Adipocyte (in vitro differentiated cells): Measurements from ENCODE around the gene TSHR.
A peak's percentile ranks its signal among the peaks of the same experiment; 100 is the strongest.
"Not testable (repeated sequence)": the region's sequence is repeated elsewhere in the genome, so short reads cannot be mapped to it uniquely, and the experiment has no call there.

Experiments used
- DNase-seq: peaks from one replicate; pipeline ENCODE4 v3.0.0-alpha.2; 2015; ENCODE audit warnings: low read depth
- H3K27me3 ChIP-seq: replicated peaks from 2 replicates; pipeline ENCODE4 v1.7.0; 2013; ENCODE audit warnings: mild to moderate bottlenecking, low read length, moderate library complexity; ENCODE audit not compliant: control insufficient read depth, insufficient read depth
- H3K36me3 ChIP-seq: 2 replicates; pipeline ENCODE4 v1.7.0; 2013; ENCODE audit warnings: low read length, mild to moderate bottlenecking, moderate library complexity; ENCODE audit not compliant: control insufficient read depth, insufficient read depth, severe bottlenecking
- H3K4me1 ChIP-seq: 2 replicates; pipeline ENCODE4 v1.7.0; 2013; ENCODE audit warnings: mild to moderate bottlenecking, low read length, moderate library complexity; ENCODE audit not compliant: control insufficient read depth, insufficient read depth
- H3K4me3 ChIP-seq: 2 replicates; pipeline ENCODE4 v1.7.0; 2013; ENCODE audit warnings: mild to moderate bottlenecking, low read length, moderate library complexity
- H3K9ac ChIP-seq: 2 replicates; pipeline ENCODE4 v1.7.0; 2013; ENCODE audit warnings: mild to moderate bottlenecking, low read length, moderate library complexity
- H3K9me3 ChIP-seq: 2 replicates; pipeline ENCODE4 v1.7.0; 2013; ENCODE audit warnings: mild to moderate bottlenecking, low read length, moderate library complexity; ENCODE audit not compliant: control insufficient read depth

Gene TSHR

DNA sequence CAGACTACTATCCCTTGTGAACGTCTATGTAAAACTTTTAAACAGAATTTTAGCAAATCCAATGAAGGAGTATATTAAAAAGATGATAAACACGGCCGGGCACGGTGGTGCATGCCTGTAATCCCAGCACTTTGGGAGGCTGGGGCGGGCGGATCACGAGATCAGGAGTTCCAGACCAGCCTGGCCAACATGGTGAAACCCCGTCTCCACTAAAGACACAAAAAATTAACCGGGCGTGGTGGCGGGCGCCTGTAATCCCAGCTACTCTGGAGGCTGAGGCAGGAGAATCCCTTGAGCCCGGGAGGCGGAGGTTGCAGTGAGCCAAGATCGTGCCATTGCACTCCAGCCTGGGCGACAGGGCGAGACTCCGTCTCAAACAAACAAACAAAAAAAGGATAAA, 2.2 kb upstream of the TSHR start:
- not testable (repeated sequence) for H3K36me3 ChIP-seq, DNase-seq, H3K4me1 ChIP-seq, H3K9ac ChIP-seq, H3K4me3 ChIP-seq, H3K9me3 ChIP-seq, H3K27me3 ChIP-seq

DNA sequence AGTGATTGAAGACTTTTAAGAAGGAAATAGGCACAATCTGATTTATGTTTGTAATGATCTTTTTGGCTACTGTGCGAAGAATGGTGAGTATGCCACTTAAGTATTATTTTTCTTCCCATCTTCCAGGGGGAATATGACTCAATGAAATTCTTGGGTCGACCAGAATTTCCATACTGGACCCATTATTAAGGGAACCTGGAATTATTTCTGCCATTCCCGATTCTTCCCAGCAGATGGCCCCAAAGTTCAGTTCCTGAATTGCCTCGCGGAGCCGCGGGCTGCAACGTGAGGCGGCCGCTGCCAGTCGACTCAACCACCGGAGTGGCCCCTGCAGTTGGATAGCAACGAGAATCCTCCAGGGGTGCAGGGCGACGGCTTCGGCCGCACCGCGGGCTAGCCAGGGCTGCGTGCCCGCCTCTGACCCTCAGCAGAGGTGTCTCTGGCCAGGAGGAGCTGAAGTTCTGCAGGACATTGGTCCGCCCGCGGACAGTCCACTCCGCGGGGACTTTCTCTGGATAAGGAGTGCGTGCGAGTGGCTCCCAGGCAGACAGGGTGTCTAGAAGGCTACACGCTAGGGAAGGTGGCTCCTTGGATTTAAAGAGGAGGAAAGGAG, 628 bp upstream of the TSHR start:
- H3K27me3 ChIP-seq = peaks cover 13% of the 10 kb centered on the region
- peak overlapping the region; percentile 80 for H3K4me3 ChIP-seq
- H3K4me1 ChIP-seq = peaks cover 5% of the 10 kb centered on the region
- DNase-seq = peak; percentile 94
- no peaks in the 10 kb centered on the region for H3K9me3 ChIP-seq
- peak overlapping the region; percentile 71 for H3K9ac ChIP-seq
- H3K36me3 ChIP-seq = no peaks in the 10 kb centered on the region

DNA sequence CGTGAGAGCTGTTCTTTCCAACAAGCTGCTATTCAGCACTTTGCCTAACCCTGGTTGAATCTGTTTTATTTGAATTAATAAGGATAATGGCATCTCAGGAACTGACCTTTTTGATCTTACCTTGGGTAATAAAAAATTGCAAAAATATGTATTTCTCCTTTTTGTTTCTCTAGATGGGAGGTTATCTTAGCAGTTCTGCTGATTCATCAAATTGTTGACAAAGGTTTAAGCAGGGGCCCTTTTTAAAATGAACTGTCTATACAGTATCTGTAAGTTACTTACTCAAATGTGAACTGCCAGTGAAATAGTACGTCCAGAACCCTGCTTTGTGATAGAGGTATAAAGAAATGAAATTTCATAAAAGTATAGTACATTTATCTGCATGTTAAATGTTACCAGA, 681 bp downstream of the TSHR start:
- no peaks in the 10 kb centered on the region for H3K36me3 ChIP-seq
- no peak for DNase-seq
- H3K27me3 ChIP-seq = peaks cover 13% of the 10 kb centered on the region
- H3K9me3 ChIP-seq = no peaks in the 10 kb centered on the region
- H3K4me3 ChIP-seq = no peak overlapping the region
- no peak overlapping the region for H3K9ac ChIP-seq
- H3K4me1 ChIP-seq = peaks cover 5% of the 10 kb centered on the region

DNA sequence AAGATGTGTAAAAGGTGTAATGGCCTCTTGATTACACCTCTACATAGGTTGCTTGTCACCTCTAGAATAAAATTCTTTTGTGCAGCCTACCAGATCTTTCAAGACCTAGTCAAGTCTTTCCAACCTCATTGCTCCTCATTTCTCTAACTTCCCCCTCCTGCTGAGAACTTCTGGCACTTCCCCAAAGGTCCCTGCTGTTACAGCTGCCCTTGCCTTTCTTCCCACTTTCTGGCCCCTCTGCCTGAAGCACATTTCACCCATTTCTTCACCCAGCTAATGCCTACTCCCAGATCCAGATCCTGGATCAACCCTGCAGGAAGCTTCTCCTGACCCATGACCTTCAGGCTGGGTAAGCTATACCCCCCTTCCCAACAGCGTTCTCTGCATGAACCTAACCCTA, 1.5 kb downstream of the TSHR start:
- Histone ChIP-seq H3K27me3 (peaks cover 13% of the 10 kb centered on the region), H3K4me1 (peaks cover 5% of the 10 kb centered on the region), H3K9ac (no peak overlapping the region), H3K9me3 (no peaks in the 10 kb centered on the region), H3K4me3 (no peak overlapping the region), H3K36me3 (no peaks in the 10 kb centered on the region)
- DNase-seq = no peak

DNA sequence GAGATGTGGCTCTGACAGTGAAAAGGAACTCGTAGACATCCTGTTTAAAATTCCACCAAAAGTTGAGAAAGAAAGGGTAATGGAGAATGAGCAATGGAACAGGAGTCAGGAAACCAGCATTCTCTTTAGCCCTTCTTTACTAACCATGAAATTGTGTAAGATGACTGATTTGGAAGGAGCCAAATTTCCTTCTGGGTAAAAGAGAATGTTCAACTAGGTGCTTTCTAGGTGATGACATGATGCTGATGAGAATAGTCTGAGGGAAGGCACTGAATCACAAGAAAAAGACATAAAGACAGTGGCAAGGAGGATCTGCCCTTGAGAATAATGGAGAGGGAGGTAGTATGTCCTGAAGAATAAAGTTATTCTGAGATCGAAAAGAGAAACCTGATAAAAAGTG, 2.2 kb downstream of the TSHR start:
- Histone ChIP-seq H3K36me3 (no peaks in the 10 kb centered on the region), H3K4me3 (no peak overlapping the region), H3K27me3 (peaks cover 13% of the 10 kb centered on the region), H3K9me3 (no peaks in the 10 kb centered on the region), H3K9ac (no peak overlapping the region), H3K4me1 (peaks cover 5% of the 10 kb centered on the region)
- DNase-seq = no peak

DNA sequence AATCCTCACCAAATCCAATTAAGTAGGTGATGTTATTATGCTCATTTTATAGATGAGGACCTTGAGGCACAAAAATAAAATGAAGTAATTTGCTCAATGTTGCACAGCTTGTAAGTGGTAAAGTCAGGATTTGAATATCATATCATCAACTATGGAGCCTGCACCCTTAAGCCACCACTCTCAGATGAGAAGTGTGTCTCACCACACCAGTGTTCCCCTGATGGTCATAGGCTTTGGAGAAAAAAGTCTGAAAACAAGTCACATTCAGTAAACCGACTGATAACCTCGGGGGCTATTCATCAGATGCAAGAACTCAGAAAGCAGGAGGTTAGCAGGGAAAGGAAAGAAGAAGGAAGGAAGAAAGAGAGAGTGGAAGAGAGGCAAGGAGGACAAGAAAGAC, 2.8 kb downstream of the TSHR start:
- H3K4me1 ChIP-seq = peaks cover 5% of the 10 kb centered on the region
- peaks cover 13% of the 10 kb centered on the region for H3K27me3 ChIP-seq
- H3K36me3 ChIP-seq = no peaks in the 10 kb centered on the region
- no peak overlapping the region for H3K4me3 ChIP-seq
- H3K9ac ChIP-seq = no peak overlapping the region
- H3K9me3 ChIP-seq = no peaks in the 10 kb centered on the region
- no peak for DNase-seq

DNA sequence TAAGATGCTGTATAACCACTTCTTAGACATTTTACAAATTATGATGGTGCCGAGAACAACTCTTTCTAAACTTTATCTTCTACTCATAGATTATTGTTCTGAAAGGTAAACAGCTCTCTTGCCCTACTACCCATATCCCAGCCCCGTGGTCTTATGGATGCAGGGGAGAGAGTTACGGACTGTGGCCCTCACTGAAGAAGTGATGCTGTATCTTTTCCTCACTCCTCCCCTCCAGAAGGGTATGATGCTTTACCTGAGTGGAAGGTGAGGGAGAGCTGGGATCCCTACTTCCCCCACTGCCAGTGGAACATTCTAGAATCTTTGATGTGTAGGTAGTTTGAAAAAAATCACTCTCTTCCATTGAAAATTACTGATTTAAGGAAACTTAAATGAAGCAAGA, 3.5 kb downstream of the TSHR start:
- Histone ChIP-seq H3K4me3 (no peak overlapping the region), H3K4me1 (peaks cover 5% of the 10 kb centered on the region), H3K27me3 (peaks cover 13% of the 10 kb centered on the region), H3K9ac (no peak overlapping the region), H3K36me3 (no peaks in the 10 kb centered on the region), H3K9me3 (no peaks in the 10 kb centered on the region)
- DNase-seq = no peak

DNA sequence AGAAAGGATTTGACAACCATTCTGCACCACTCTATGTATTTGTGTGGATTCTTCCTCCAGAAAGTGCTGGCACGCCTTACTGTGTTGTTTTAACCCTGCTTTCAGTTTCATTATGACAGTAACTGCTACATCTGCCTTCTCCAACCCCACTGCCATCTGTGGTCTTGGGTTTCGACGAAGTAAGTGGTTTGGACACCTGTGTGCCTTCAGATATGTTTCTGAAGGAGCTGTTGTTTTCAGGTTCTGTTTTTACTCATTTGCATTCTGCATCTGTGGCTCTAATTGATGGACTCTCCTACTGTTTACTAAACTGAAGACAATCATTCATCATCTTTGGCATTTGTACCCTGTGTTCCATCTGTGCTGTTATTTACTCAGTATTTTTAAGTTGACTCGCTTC, 4.1 kb downstream of the TSHR start:
- Histone ChIP-seq H3K4me3 (no peak overlapping the region), H3K4me1 (peaks cover 5% of the 10 kb centered on the region), H3K27me3 (peaks cover 13% of the 10 kb centered on the region), H3K9ac (no peak overlapping the region), H3K9me3 (no peaks in the 10 kb centered on the region), H3K36me3 (no peaks in the 10 kb centered on the region)
- DNase-seq = no peak

DNA sequence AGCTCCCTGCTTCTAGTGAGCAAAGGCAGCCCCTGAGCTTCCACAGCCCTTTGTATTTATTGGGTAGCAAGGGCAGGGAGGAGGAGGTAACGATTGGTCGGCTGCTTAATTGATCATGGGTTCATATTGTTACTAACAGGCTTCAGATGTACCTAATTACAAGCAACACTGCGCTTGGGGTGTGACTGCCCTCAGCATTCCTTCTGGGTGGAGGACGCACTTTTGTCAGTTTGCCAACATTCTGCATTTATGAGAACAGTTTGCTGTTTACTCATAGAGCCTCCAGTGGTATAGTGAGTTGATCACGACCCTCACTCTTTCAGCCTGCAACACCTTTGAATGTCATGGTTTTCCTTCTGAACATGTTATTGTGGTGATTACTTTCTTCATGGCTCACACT, 9.6 kb downstream of the TSHR start:
- H3K4me3 ChIP-seq = no peak overlapping the region
- H3K4me1 ChIP-seq = peaks cover 8% of the 10 kb centered on the region
- DNase-seq = no peak
- H3K27me3 ChIP-seq = peaks cover 27% of the 10 kb centered on the region
- no peaks in the 10 kb centered on the region for H3K36me3 ChIP-seq
- no peaks in the 10 kb centered on the region for H3K9me3 ChIP-seq
- no peak overlapping the region for H3K9ac ChIP-seq

DNA sequence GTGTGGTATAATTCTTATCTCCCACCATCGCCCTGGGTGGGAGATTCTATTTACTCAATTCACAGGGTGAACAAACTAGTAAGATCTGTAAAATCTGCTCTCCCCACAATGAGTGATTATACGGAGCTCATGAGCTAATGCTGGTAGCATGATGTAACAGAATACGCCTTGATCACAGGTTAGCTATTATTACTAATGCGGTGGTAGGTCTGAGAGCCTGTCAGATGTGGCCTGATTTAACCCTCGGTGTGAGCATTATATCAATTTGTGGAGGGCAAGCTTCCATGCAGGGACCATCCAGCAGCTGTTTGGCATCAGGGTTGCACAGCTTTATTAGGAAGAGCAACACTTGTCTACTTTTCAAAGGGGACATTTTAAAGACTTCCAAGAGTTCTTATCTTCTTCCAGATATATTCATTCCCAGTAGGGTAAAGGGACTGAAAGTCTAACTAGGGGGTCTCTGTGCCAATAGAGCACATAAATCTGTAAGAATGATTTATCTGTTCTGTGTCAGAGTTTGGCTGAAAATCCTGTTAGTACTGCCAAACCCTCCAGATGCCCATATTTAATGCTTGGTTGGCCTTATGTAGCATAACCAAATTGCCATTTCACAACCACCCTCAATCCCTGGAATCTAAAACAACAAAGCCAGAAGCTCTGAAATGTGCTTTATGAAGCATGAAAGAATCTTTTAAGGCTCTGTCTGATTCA, 18.7 kb downstream of the TSHR start:
- Histone ChIP-seq H3K4me1 (peaks cover 44% of the 10 kb centered on the region), H3K9me3 (no peaks in the 10 kb centered on the region), H3K9ac (peak overlapping the region; percentile 73), H3K27me3 (peaks cover 49% of the 10 kb centered on the region), H3K4me3 (peak overlapping the region; percentile 50), H3K36me3 (no peaks in the 10 kb centered on the region)
- DNase-seq = peak; percentile 65

DNA sequence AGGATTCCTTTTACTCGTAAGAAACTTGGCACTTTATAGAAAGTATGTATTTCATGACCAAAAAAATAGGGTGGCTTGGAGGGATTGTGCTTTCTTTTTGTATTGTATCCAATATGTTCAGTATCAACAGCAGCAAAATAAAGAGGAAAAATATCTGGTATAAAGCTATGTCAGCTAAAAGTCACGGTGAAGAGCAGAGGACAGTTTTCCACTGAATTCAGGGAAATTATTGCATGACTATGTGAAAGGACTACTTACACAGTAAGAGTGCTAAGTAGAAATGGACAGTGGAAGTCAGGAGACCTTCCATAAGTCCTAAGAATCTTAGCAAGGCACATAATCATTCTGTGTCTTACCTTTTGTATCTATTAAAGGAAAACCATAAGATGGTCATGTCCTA, 19.3 kb downstream of the TSHR start:
- peak overlapping the region; percentile 50 for H3K4me3 ChIP-seq
- H3K9me3 ChIP-seq = no peaks in the 10 kb centered on the region
- H3K9ac ChIP-seq = peak overlapping the region; percentile 73
- no peak for DNase-seq
- peaks cover 45% of the 10 kb centered on the region for H3K4me1 ChIP-seq
- H3K27me3 ChIP-seq = peaks cover 43% of the 10 kb centered on the region
- H3K36me3 ChIP-seq = no peaks in the 10 kb centered on the region

DNA sequence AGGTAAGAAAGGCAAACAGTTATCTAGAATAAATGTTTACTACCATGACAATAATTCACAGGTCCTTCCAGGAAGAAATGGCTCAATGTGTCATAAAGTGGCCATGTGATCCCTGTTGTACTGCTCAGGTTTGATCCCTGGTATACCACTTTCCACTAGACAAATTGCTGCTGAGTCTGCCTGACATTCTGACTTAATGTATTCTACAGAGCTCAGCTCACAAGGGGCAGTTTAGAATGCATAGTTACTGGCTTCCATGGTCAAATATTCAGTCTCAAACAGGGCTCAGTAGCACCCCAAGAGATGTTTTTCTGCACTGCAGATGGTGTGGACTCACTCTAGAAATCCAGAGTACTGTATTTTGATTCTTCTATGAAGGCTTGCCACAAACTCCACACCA, 21.8 kb downstream of the TSHR start:
- no peak overlapping the region for H3K9ac ChIP-seq
- H3K36me3 ChIP-seq = no peaks in the 10 kb centered on the region
- H3K9me3 ChIP-seq = no peaks in the 10 kb centered on the region
- H3K4me1 ChIP-seq = peaks cover 48% of the 10 kb centered on the region
- DNase-seq = no peak
- no peak overlapping the region for H3K4me3 ChIP-seq
- peaks cover 41% of the 10 kb centered on the region for H3K27me3 ChIP-seq
